ENCODE data around the gene CLEC3A.
A peak's percentile ranks its signal among the peaks of the same experiment; 100 is the strongest.
"Not testable (repeated sequence)": the region's sequence is repeated elsewhere in the genome, so short reads cannot be mapped to it uniquely, and the experiment has no call there.

Gene CLEC3A

GRCh38 chr16:77989846-77990245 is 32.5 kb upstream of the CLEC3A start (continued):
- no peak for TF ChIP-seq ZNF280C (tag by site-specific recombination; IDR thresholded peaks at IDR 0.05)
- TF ChIP-seq ZNF707 (tag by site-specific recombination; IDR thresholded peaks at IDR 0.05): no peak

- POLR2A ChIA-PET: no interaction called here
- Histone ChIP-seq H3K27ac (ENCODE audit: extremely low read depth, low read depth, low read length) (no peak overlapping the region), H3K36me3 (ENCODE audit: control insufficient read depth in 2 of 2, insufficient read depth in 1 of 2, low read length in 2 of 2) (no peaks in the 10 kb centered on the region), H3K4me1 (ENCODE audit: control insufficient read depth, insufficient read depth, low read length) (peaks cover 2% of the 10 kb centered on the region; the same call in 1 of the 2 replicates), H3K4me3 (ENCODE audit: low read depth, low read length) (no peak overlapping the region), H3K9me3 (ENCODE audit: control insufficient read depth, insufficient read depth, low read depth, low read length) (no peaks in the 10 kb centered on the region)
- TF ChIP-seq ZBTB44 (tag by site-specific recombination; IDR thresholded peaks at IDR 0.05) (no peak), CTCF (tag by site-specific recombination; IDR thresholded peaks at IDR 0.05) (no peak), ZNF670 (tag by site-specific recombination; IDR thresholded peaks at IDR 0.05; ENCODE audit: low read depth) (no peak), ZBTB21 (tag by site-specific recombination; IDR thresholded peaks at IDR 0.05) (no peak), ZNF776 (tag by site-specific recombination; IDR thresholded peaks at IDR 0.05; ENCODE audit: borderline replicate concordance) (no peak), ZNF132 (tag by site-specific recombination; IDR thresholded peaks at IDR 0.05; ENCODE audit: borderline replicate concordance) (no peak), ZNF133 (tag by site-specific recombination; IDR thresholded peaks at IDR 0.05) (0 out of 2 replicates have a peak, but pooled peaks have one; percentile 30), ZNF354C (tag by site-specific recombination; IDR thresholded peaks at IDR 0.05; ENCODE audit: borderline replicate concordance, low read depth) (no peak), SETDB1 (IDR thresholded peaks at IDR 0.05; ENCODE audit: insufficient read length, low read length) (peak; percentile 83)
- CTCF ChIA-PET: interaction anchor here (0.6 to 1.9 kb wide), 3 partner anchors 11 to 740 kb away, joined by 3 to 11 read pairs (median 3); partner anchors contain the start of gene WWOX
Observed at GRCh38 chr16:77991701-77992100, 30.6 kb upstream of the CLEC3A start.

- H3K4me3 ChIP-seq (ENCODE audit: low read depth, low read length); POLR2A ChIA-PET; H3K27ac ChIP-seq (ENCODE audit: extremely low read depth, low read depth, low read length); H3K36me3 ChIP-seq (ENCODE audit: control insufficient read depth in 2 of 2, insufficient read depth in 1 of 2, low read length in 2 of 2); H3K4me1 ChIP-seq (ENCODE audit: control insufficient read depth, insufficient read depth, low read length); H3K9me3 ChIP-seq (ENCODE audit: control insufficient read depth, insufficient read depth, low read depth, low read length): not testable (repeated sequence)
- CTCF ChIA-PET: interaction anchor here (1.9 kb wide), 1 partner anchor 10 kb away, joined by 11 read pairs; no protein-coding TSS in a partner anchor
Observed at GRCh38 chr16:77992381-77992780, 30.0 kb upstream of the CLEC3A start.

GRCh38 chr16:77993111-77993985 is 29.0 kb upstream of the CLEC3A start:
- no peak overlapping the region for H3K27ac ChIP-seq (ENCODE audit: extremely low read depth, low read depth, low read length)
- no peak overlapping the region for H3K4me3 ChIP-seq (ENCODE audit: low read depth, low read length)
- no peaks in the 10 kb centered on the region for H3K36me3 ChIP-seq (ENCODE audit: control insufficient read depth in 2 of 2, insufficient read depth in 1 of 2, low read length in 2 of 2)
- no peaks in the 10 kb centered on the region for H3K4me1 ChIP-seq (ENCODE audit: control insufficient read depth, insufficient read depth, low read length)
- CTCF ChIA-PET: interaction anchor here (0.6 to 0.8 kb wide), 2 partner anchors 10 to 15 kb away, joined by 4 to 6 read pairs; no protein-coding TSS in a partner anchor
- H3K9me3 ChIP-seq (ENCODE audit: control insufficient read depth, insufficient read depth, low read depth, low read length): no peaks in the 10 kb centered on the region
- POLR2A ChIA-PET: interaction anchor here (0.7 kb wide), 1 partner anchor 41 kb away, joined by 3 read pairs; no protein-coding TSS in a partner anchor
- TF ChIP-seq HOXA7 (CRISPR knock-in tag; IDR thresholded peaks at IDR 0.05; ENCODE audit: borderline replicate concordance): no peak
- no peak for TF ChIP-seq INSM2 (tag by site-specific recombination; IDR thresholded peaks at IDR 0.05)
- TF ChIP-seq ZNF548 (tag by site-specific recombination; IDR thresholded peaks at IDR 0.05): no peak
- no peak for TF ChIP-seq ZNF280C (tag by site-specific recombination; IDR thresholded peaks at IDR 0.05)
